HUES48 (cell line): Measurements from ENCODE around the gene RABGAP1L.
"Not testable (repeated sequence)": the region's sequence is repeated elsewhere in the genome, so short reads cannot be mapped to it uniquely, and the experiment has no call there.

Experiments used
- H3K27ac ChIP-seq: one replicate; pipeline ENCODE4 v1.7.0; 2013; ENCODE audit warnings: low read depth, low read length, inconsistent platforms
- H3K27me3 ChIP-seq: 2 replicates; pipeline ENCODE4 v1.6.1; 2013; ENCODE audit warnings: mild to moderate bottlenecking, low read length; ENCODE audit not compliant: control insufficient read depth, insufficient read depth
- H3K36me3 ChIP-seq: 2 replicates; pipeline ENCODE4 v1.6.1; 2013; ENCODE audit warnings: low read length; ENCODE audit not compliant: control insufficient read depth, insufficient read depth
- H3K4me1 ChIP-seq: 2 replicates; pipeline ENCODE4 v1.6.1; 2013; ENCODE audit warnings: mild to moderate bottlenecking, low read length; ENCODE audit not compliant: control insufficient read depth, insufficient read depth
- H3K4me3 ChIP-seq: 2 replicates; pipeline ENCODE4 v1.5.1; 2013; ENCODE audit warnings: mild to moderate bottlenecking, low read depth, low read length
- H3K9ac ChIP-seq: 2 replicates; pipeline ENCODE4 v1.6.1; 2013; ENCODE audit warnings: mild to moderate bottlenecking, low read depth, low read length, moderate library complexity
- H3K9me3 ChIP-seq: 2 replicates; pipeline ENCODE4 v1.6.1; 2013; ENCODE audit warnings: low read length; ENCODE audit not compliant: control insufficient read depth, insufficient read depth

Gene RABGAP1L

GRCh38 chr1:174219606-174220370 is 60.5 kb downstream of the RABGAP1L start:
- H3K27ac ChIP-seq, result no peak overlapping the region
- no peak overlapping the region for H3K9ac ChIP-seq
- H3K27me3 ChIP-seq, result no peaks in the 10 kb centered on the region
- H3K9me3 ChIP-seq, result peaks cover 4% of the 10 kb centered on the region; the same call in 1 of the 2 replicates
- peaks cover 9% of the 10 kb centered on the region; the same call in 1 of the 2 replicates for H3K4me1 ChIP-seq
- H3K4me3 ChIP-seq, result no peak overlapping the region
- H3K36me3 ChIP-seq, result peaks cover 3% of the 10 kb centered on the region; the same call in 1 of the 2 replicates

- Histone ChIP-seq H3K9ac (no peak overlapping the region), H3K27ac (no peak overlapping the region), H3K9me3 (peaks cover 4% of the 10 kb centered on the region; the same call in 1 of the 2 replicates), H3K4me3 (no peak overlapping the region), H3K36me3 (peaks cover 3% of the 10 kb centered on the region; the same call in 1 of the 2 replicates), H3K4me1 (peaks cover 8% of the 10 kb centered on the region; the same call in 1 of the 2 replicates), H3K27me3 (no peaks in the 10 kb centered on the region)
These were observed 62.4 kb downstream of the RABGAP1L start for GRCh38 chr1:174221681-174222080.

DNA sequence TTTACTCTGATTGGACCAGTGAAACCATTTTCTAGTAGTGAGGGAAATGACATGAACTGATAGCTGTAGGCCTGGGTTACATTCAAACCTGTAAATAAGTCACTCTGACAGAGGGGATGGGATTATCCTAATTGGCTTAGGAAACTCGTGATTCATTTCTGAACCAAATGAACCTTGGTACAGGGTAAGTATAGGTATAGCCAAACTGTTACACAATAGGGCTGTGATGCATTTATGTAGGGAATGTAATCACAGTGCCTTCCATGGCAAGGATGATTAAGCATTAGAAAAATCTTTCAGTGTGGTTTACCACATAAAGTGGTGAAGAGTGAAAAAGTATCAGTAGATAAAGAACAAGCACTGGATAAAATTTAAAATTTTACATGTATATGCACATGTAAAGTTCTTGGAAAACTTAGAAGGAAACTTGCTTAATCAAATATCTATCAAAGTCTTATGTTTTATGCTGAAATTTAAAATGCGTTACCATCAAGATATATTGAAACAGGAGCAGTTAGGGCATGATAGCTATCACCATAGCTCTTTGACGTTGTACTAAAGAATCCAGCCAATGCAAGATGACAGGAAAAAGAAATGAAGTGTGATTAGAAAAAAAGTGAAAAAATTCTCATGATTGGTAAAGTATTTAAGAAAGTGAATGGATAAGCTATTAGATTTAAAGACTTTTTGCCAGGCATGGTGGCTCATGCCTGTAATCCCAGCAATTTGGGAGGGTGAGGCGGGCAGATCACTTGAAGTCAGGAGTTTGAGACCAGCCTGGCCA is 63.0 kb downstream of the RABGAP1L start:
- no peak overlapping the region for H3K27ac ChIP-seq

DNA sequence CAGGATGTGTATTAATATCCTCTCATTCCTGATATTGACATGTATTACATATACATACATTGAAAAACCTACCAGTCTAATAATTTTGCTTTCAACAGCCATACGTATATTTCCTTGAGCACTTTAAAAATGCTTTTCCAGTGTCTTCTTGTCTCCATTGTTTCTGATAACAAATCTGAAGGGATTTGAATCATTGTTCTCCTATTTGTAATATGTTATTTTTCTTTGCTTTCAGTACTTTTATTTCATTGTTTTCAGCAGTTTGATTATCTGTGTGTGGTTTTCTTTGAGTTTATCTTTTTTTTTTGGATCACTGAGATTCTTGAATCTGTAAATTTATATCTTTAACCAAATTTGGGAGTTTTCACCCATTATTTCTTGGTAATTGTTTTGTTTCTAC is 65.3 kb downstream of the RABGAP1L start:
- H3K36me3 ChIP-seq, result peaks cover 3% of the 10 kb centered on the region; the same call in 1 of the 2 replicates
- no peaks in the 10 kb centered on the region for H3K27me3 ChIP-seq
- no peaks in the 10 kb centered on the region for H3K4me1 ChIP-seq
- no peak overlapping the region for H3K4me3 ChIP-seq
- peaks cover 4% of the 10 kb centered on the region; the same call in 1 of the 2 replicates for H3K9me3 ChIP-seq
- no peak overlapping the region for H3K27ac ChIP-seq
- no peak overlapping the region for H3K9ac ChIP-seq

More for the DNA sequence above, 63.0 kb downstream of the RABGAP1L start:
- H3K4me1 ChIP-seq, result peaks cover 2% of the 10 kb centered on the region; the same call in 1 of the 2 replicates
- H3K36me3 ChIP-seq, result peaks cover 3% of the 10 kb centered on the region; the same call in 1 of the 2 replicates
- H3K4me3 ChIP-seq, result no peak overlapping the region
- H3K27me3 ChIP-seq, result no peaks in the 10 kb centered on the region
- peaks cover 4% of the 10 kb centered on the region; the same call in 1 of the 2 replicates for H3K9me3 ChIP-seq
- no peak overlapping the region for H3K9ac ChIP-seq

- Histone ChIP-seq H3K4me3 (no peak overlapping the region), H3K4me1 (no peaks in the 10 kb centered on the region), H3K27ac (no peak overlapping the region), H3K9ac (no peak overlapping the region), H3K36me3 (peaks cover 3% of the 10 kb centered on the region; the same call in 1 of the 2 replicates), H3K27me3 (no peaks in the 10 kb centered on the region), H3K9me3 (peaks cover 4% of the 10 kb centered on the region; the same call in 1 of the 2 replicates)
These were observed 66.3 kb downstream of the RABGAP1L start for GRCh38 chr1:174225499-174226204.

DNA sequence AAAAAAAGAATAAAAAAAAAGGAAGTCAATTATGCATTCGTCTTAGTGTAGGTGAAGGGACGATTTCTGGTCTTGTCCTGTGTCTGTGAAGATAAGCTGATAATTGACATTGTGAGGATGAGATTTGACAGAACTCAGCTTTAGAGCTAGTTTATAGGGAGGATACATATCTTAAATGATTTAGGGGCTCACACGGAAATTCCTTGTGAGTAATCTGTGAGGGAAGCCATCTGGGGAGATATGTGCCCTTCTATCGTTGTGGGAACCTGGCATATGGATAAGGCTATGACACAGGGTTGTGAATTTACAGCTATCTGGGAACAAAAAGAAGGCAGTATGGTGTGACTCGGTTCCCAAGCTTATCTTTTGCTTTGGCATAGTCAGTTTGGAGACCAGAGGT is 71.1 kb downstream of the RABGAP1L start:
- Histone ChIP-seq H3K9me3 (no peaks in the 10 kb centered on the region; the same call in 1 of the 2 replicates), H3K4me3 (no peak overlapping the region), H3K27ac (no peak overlapping the region), H3K27me3 (no peaks in the 10 kb centered on the region), H3K36me3 (0 out of 2 replicates have a peak, but pooled peaks cover 6% of the 10 kb centered on the region), H3K9ac (no peak overlapping the region), H3K4me1 (no peaks in the 10 kb centered on the region)

DNA sequence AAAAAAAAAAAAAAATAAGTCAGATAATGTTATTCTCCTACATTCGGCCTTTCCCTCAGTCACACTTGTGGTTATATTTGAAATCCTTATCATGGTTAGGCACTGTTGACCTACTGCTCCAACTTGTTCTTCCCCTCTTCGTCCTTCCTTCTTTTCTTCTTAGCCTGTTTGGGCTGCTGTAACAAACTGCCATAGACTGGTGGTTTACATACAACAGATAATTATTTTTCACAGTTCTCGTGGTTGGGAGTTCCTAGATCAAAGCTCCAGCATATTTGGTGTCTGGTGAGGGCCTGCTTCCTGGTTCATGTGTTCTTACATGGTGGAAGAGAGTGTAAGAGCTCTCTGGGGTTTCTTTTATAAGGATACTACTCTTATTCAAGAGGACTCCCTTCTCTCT is 73.4 kb downstream of the RABGAP1L start:
- Histone ChIP-seq H3K27ac (no peak overlapping the region), H3K36me3 (0 out of 2 replicates have a peak, but pooled peaks cover 6% of the 10 kb centered on the region), H3K4me1 (no peaks in the 10 kb centered on the region), H3K27me3 (no peaks in the 10 kb centered on the region), H3K9me3 (no peaks in the 10 kb centered on the region; the same call in 1 of the 2 replicates), H3K9ac (no peak overlapping the region), H3K4me3 (no peak overlapping the region)

- H3K9me3 ChIP-seq, H3K27me3 ChIP-seq, H3K36me3 ChIP-seq, H3K4me1 ChIP-seq: not testable (repeated sequence)
- H3K27ac ChIP-seq, result peak overlapping the region; percentile 51
- H3K4me3 ChIP-seq, result peak overlapping the region; percentile 55
- H3K9ac ChIP-seq, result peak overlapping the region; percentile 76
These were observed 79.7 kb downstream of the RABGAP1L start for GRCh38 chr1:174238845-174239501.

DNA sequence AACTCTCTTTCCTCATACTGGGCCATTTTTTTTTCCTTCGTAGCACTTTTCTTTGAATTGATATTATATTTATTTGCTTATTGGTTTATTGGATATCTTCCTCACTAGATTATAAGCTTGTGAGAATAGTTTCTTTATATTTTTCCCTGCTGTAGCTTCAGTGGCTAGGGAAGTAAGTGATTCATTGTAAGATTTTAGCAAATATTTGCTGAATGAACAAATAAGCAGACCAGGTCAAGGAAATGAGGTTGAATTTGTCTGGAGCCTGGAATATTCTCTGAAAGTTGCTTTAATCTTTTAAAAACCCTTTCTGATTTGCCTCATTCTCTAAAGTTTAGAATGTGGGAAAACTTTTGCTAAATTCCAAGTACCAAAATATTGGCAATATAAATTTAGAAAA is 80.2 kb downstream of the RABGAP1L start:
- Histone ChIP-seq H3K4me1 (no peaks in the 10 kb centered on the region), H3K9ac (no peak overlapping the region), H3K9me3 (no peaks in the 10 kb centered on the region; the same call in 1 of the 2 replicates), H3K4me3 (peak overlapping the region; percentile 55; the same call in 1 of the 2 replicates), H3K27ac (no peak overlapping the region), H3K36me3 (peaks cover 6% of the 10 kb centered on the region; the same call in 1 of the 2 replicates), H3K27me3 (no peaks in the 10 kb centered on the region)

GRCh38 chr1:174242856-174243255 is 83.5 kb downstream of the RABGAP1L start:
- Histone ChIP-seq H3K4me1 (no peaks in the 10 kb centered on the region), H3K9ac (no peak overlapping the region), H3K27ac (no peak overlapping the region), H3K9me3 (no peaks in the 10 kb centered on the region; the same call in 1 of the 2 replicates), H3K36me3 (peaks cover 10% of the 10 kb centered on the region; the same call in 1 of the 2 replicates), H3K4me3 (no peak overlapping the region), H3K27me3 (no peaks in the 10 kb centered on the region)
